ENCODE results near the gene MRPS12.
"Not testable (repeated sequence)": the region's sequence is repeated elsewhere in the genome, so short reads cannot be mapped to it uniquely, and the experiment has no call there.

Gene MRPS12

GRCh38 chr19:38912600-38913514, 17.9 kb upstream of the MRPS12 start:
- no peak for DNase-seq

- DNase-seq = no peak
Observed at GRCh38 chr19:38913958-38914357, 16.8 kb upstream of the MRPS12 start.

GRCh38 chr19:38915329-38916321, 15.1 kb upstream of the MRPS12 start:
- DNase-seq = no peak

GRCh38 chr19:38917516-38917915, 13.2 kb upstream of the MRPS12 start:
- no peak for DNase-seq

- DNase-seq = no peak
Observed at GRCh38 chr19:38917921-38918491, 12.7 kb upstream of the MRPS12 start.

- no peak for DNase-seq
Observed at GRCh38 chr19:38918526-38918925, 12.2 kb upstream of the MRPS12 start.

GRCh38 chr19:38919837-38920601, 10.7 kb upstream of the MRPS12 start:
- DNase-seq = no peak

- DNase-seq = no peak
Observed at GRCh38 chr19:38920602-38921419, 9.9 kb upstream of the MRPS12 start.

- DNase-seq = no peak
Observed at GRCh38 chr19:38921420-38922274, 9.1 kb upstream of the MRPS12 start.

GRCh38 chr19:38922482-38922881, 8.3 kb upstream of the MRPS12 start:
- DNase-seq = no peak

- DNase-seq = no peak
Observed at GRCh38 chr19:38924388-38924787, 6.4 kb upstream of the MRPS12 start.

GRCh38 chr19:38928391-38929001, 2.2 kb upstream of the MRPS12 start:
- no peak for DNase-seq

GRCh38 chr19:38929929-38930775, 592 bp upstream of the MRPS12 start, which contains the start of gene SARS2:
SARS2 (minus strand) TSS chr19:38930763; CDS start chr19:38930736, 27 bp downstream.
- peak; percentile 86 for DNase-seq

GRCh38 chr19:38931521-38931793, 713 bp downstream of the MRPS12 start:
- no peak for DNase-seq

- no peak for DNase-seq
Observed at GRCh38 chr19:38932425-38933179, 1.9 kb downstream of the MRPS12 start.

GRCh38 chr19:38933544-38933943, 2.8 kb downstream of the MRPS12 start:
- DNase-seq = no peak

GRCh38 chr19:38939957-38940356, 9.2 kb downstream of the MRPS12 start:
- no peak for DNase-seq

GRCh38 chr19:38941466-38941865, 10.7 kb downstream of the MRPS12 start:
- DNase-seq = not testable (repeated sequence)

Measured in DMS 273 treated with DMSO at 0.1 percent for 48 hours (cell line).